Astrocyte of the spinal cord (primary cell): ENCODE results near the gene OR11H7.
"Not testable (repeated sequence)": the region's sequence is repeated elsewhere in the genome, so short reads cannot be mapped to it uniquely, and the experiment has no call there.

ENCODE experiments used
- DNase-seq: peaks from one replicate; pipeline ENCODE4 v3.0.0; 2011; ENCODE audit warnings: low read depth, low spot score
- H3K4me3 ChIP-seq: 2 replicates; pipeline ENCODE4 v1.5.1; 2011; ENCODE audit warnings: low read depth, mild to moderate bottlenecking, low read length, moderate library complexity
- CTCF ChIP-seq: IDR thresholded peaks from 2 replicates; pipeline ENCODE4 v1.5.1; 2012; ENCODE audit warnings: low read depth, mild to moderate bottlenecking, low read length, inconsistent platforms
- in situ Hi-C: cut with HindIII; loops from 2 replicates; pipeline ENCODE4 v1.10.0; 2017; ENCODE audit warnings: low sequenced_read_pairs

OR11H7 gene

GRCh38 chr14:20194101-20194500 is 34.7 kb upstream of the OR11H7 start:
- TF ChIP-seq CTCF: no peak
- no peak overlapping the region for H3K4me3 ChIP-seq
- in situ Hi-C loops: no loop called here
- no peak for DNase-seq

GRCh38 chr14:20195170-20195569 is 33.6 kb upstream of the OR11H7 start:
- H3K4me3 ChIP-seq, in situ Hi-C loops, DNase-seq: not testable (repeated sequence)

DNA sequence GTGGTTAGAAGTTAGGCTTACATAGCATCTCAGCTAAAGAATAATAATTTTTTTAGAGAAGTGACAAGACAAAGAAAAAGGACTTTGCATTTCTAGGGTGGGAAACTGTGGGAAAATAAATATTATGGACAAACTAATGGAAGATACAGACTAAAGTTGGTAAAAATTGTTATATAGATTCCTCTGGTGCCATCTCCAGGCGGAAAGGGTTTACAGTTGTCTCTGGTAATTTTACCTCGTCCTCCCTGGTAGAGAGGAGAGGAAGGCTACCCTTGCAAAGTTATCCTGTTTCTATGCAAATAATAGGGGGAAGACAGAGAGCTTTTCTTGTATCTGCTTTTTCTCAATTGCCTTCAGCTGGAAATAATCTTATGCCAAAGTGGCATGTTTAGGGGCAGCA is 32.9 kb upstream of the OR11H7 start:
- in situ Hi-C loops: no loop called here

DNA sequence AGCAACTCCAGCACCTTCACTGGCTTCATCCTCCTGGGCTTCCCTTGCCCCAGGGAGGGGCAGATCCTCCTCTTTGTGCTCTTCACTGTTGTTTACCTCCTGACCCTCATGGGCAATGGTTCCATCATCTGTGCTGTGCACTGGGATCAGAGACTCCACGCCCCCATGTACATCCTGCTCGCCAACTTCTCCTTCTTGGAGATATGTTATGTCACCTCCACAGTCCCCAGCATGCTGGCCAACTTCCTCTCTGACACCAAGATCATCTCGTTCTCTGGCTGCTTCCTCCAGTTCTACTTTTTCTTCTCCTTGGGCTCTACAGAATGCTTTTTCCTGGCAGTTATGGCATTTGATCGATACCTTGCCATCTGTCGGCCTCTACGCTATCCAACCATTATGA is 31.3 kb upstream of the OR11H7 start:
- no peak overlapping the region for H3K4me3 ChIP-seq
- in situ Hi-C loops: no loop called here
- no peak for DNase-seq
- no peak for TF ChIP-seq CTCF

More for the DNA sequence above, 32.9 kb upstream of the OR11H7 start:
- no peak overlapping the region for H3K4me3 ChIP-seq
- no peak for TF ChIP-seq CTCF
- no peak for DNase-seq

GRCh38 chr14:20198991-20199390 is 29.8 kb upstream of the OR11H7 start:
- DNase-seq: no peak
- no peak overlapping the region for H3K4me3 ChIP-seq
- no peak for TF ChIP-seq CTCF
- in situ Hi-C loops: no loop called here

GRCh38 chr14:20204721-20205120 is 24.1 kb upstream of the OR11H7 start:
- TF ChIP-seq CTCF: no peak
- no peak for DNase-seq
- H3K4me3 ChIP-seq: no peak overlapping the region
- in situ Hi-C loops: no loop called here

DNA sequence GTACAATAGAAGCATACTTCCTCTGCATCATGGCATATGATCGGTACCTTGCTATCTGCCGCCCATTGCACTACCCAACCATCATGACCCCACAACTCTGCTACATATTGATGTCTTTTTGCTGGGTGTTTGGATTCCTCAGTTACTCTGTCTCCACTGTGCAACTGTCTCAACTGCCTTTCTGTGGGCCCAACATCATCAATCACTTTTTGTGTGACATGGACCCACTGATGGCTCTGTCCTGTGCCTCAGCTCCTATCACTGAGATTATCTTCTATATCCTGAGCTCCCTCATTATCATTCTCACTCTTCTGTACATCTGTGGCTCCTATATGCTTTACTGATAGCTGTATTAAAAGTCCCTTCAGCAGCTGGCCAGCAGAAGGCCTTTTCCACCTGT is 19.2 kb upstream of the OR11H7 start:
- no peak overlapping the region for H3K4me3 ChIP-seq
- no peak for DNase-seq
- no peak for TF ChIP-seq CTCF
- in situ Hi-C loops: no loop called here

DNA sequence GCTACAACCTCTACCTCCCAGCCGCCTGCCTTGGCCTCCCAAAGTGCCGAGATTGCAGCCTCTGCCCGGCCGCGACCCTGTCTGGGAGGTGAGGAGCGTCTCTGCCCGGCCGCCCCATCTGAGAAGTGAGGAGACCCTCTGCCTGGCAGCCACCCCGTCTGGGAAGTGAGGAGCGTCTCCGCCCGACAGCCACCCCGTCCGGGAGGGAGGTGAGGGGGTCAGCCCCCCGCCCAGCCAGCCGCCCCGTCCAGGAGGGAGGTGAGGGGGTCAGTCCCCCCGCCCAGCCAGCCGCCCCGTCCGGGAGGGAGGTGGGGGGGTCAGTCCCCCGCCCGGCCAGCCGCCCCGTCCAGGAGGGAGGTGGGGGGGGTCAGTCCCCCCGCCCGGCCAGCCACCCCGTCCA is 16.4 kb upstream of the OR11H7 start:
- in situ Hi-C loops, DNase-seq, H3K4me3 ChIP-seq: not testable (repeated sequence)
